ENCODE results near the gene CRHR1. TPM values are rescaled to one million over a fixed set of nuclear protein-coding genes. Genes with fewer than 3 reads are reported as not detected.

CRHR1 gene
- total RNA-seq, 3 donors from 2014 or later (not counting 1 experiment from before 2014, with no cell fraction given): not detected

- 81% methylated on average over 9 of the region's 9 CpGs for WGBS (ENCODE audit: insufficient coverage)
These were observed 62.5 kb downstream of the CRHR1 start for GRCh38 chr17:45846646-45847045.

GRCh38 chr17:45847101-45847500 is 63.0 kb downstream of the CRHR1 start:
- Mint-ChIP-seq H3K36me3 (no peaks in the 10 kb centered on the region), H3K4me1 (no peaks in the 10 kb centered on the region), H3K27me3 (ENCODE audit: low read depth in 2 of 2) (peaks cover 0 to 3% of the 10 kb centered on the region in 2 donors), H3K4me3 (no peak overlapping the region), H3K27ac (no peak overlapping the region), H3K9me3 (no peaks in the 10 kb centered on the region)
- Histone ChIP-seq H3K9me3 (ENCODE audit: control insufficient read depth, insufficient read depth, low read length) (no peaks in the 10 kb centered on the region), H3K4me1 (ENCODE audit: control insufficient read depth, insufficient read depth, low read length) (no peaks in the 10 kb centered on the region), H3K4me3 (ENCODE audit: low read length) (no peak overlapping the region), H3K36me3 (ENCODE audit: control insufficient read depth, insufficient read depth, low read length) (no peaks in the 10 kb centered on the region), H3K27ac (ENCODE audit: low read length) (no peak overlapping the region), H3K27me3 (ENCODE audit: control insufficient read depth, insufficient read depth, low read length) (no peaks in the 10 kb centered on the region)
- 86% methylated on average over 4 of the region's 4 CpGs for WGBS (ENCODE audit: insufficient coverage)
- DNase-seq (no peak), ATAC-seq (no peak)
- intact Hi-C loops (cut with micrococcal nuclease): no loop called here
- no peak for TF ChIP-seq CTCF (IDR thresholded peaks at IDR 0.05)

More at GRCh38 chr17:45846646-45847045, 62.5 kb downstream of the CRHR1 start:
- H3K36me3 ChIP-seq (ENCODE audit: control insufficient read depth, insufficient read depth, low read length): no peaks in the 10 kb centered on the region
- ATAC-seq (no peak), DNase-seq (no peak)
- Mint-ChIP-seq H3K4me3 (no peak overlapping the region), H3K36me3 (no peaks in the 10 kb centered on the region), H3K27ac (no peak overlapping the region), H3K4me1 (no peaks in the 10 kb centered on the region), H3K9me3 (no peaks in the 10 kb centered on the region), H3K27me3 (ENCODE audit: low read depth in 2 of 2) (peaks cover 0 to 3% of the 10 kb centered on the region in 2 donors)
- TF ChIP-seq CTCF (IDR thresholded peaks at IDR 0.05): no peak
- no peak overlapping the region for H3K27ac ChIP-seq (ENCODE audit: low read length)
- intact Hi-C loops (cut with micrococcal nuclease): no loop called here
- H3K4me1 ChIP-seq (ENCODE audit: control insufficient read depth, insufficient read depth, low read length): no peaks in the 10 kb centered on the region
- no peak overlapping the region for H3K4me3 ChIP-seq (ENCODE audit: low read length)
- H3K27me3 ChIP-seq (ENCODE audit: control insufficient read depth, insufficient read depth, low read length): no peaks in the 10 kb centered on the region
- H3K9me3 ChIP-seq (ENCODE audit: control insufficient read depth, insufficient read depth, low read length): no peaks in the 10 kb centered on the region

GRCh38 chr17:45847747-45848146 is 63.6 kb downstream of the CRHR1 start:
- no peak for DNase-seq
- H3K36me3 ChIP-seq (ENCODE audit: control insufficient read depth, insufficient read depth, low read length): no peaks in the 10 kb centered on the region
- no peaks in the 10 kb centered on the region for H3K27me3 ChIP-seq (ENCODE audit: control insufficient read depth, insufficient read depth, low read length)
- H3K4me3 ChIP-seq (ENCODE audit: low read length): no peak overlapping the region
- H3K27ac ChIP-seq (ENCODE audit: low read length): no peak overlapping the region
- no peaks in the 10 kb centered on the region for H3K4me1 ChIP-seq (ENCODE audit: control insufficient read depth, insufficient read depth, low read length)
- TF ChIP-seq CTCF (IDR thresholded peaks at IDR 0.05): no peak
- peaks cover 0 to 6% of the 10 kb centered on the region in 2 donors for H3K27me3 Mint-ChIP-seq (ENCODE audit: low read depth in 2 of 2)
- intact Hi-C loops (cut with micrococcal nuclease): no loop called here
- H3K36me3 Mint-ChIP-seq: no peaks in the 10 kb centered on the region
- H3K4me3 Mint-ChIP-seq: no peak overlapping the region
- H3K9me3 Mint-ChIP-seq: no peaks in the 10 kb centered on the region
- ATAC-seq: no peak
- H3K9me3 ChIP-seq (ENCODE audit: control insufficient read depth, insufficient read depth, low read length): no peaks in the 10 kb centered on the region
- H3K4me1 Mint-ChIP-seq: peaks cover 0 to 4% of the 10 kb centered on the region in 2 donors
- 78% methylated on average over 4 of the region's 5 CpGs for WGBS (ENCODE audit: insufficient coverage)
- no peak overlapping the region for H3K27ac Mint-ChIP-seq

GRCh38 chr17:45848405-45848804 is 64.3 kb downstream of the CRHR1 start:
- 90% methylated on average over 9 of the region's 9 CpGs for whole genome bisulfite sequencing (ENCODE audit: insufficient coverage)
- Mint-ChIP-seq H3K27ac (no peak overlapping the region), H3K27me3 (ENCODE audit: low read depth in 2 of 2) (peaks cover 0 to 7% of the 10 kb centered on the region in 2 donors), H3K9me3 (no peaks in the 10 kb centered on the region), H3K4me1 (peaks cover 0 to 6% of the 10 kb centered on the region in 2 donors), H3K4me3 (no peak overlapping the region), H3K36me3 (no peaks in the 10 kb centered on the region)
- no peak for ATAC-seq
- TF ChIP-seq CTCF (IDR thresholded peaks at IDR 0.05): no peak
- H3K4me1 ChIP-seq (ENCODE audit: control insufficient read depth, insufficient read depth, low read length): no peaks in the 10 kb centered on the region
- DNase-seq: no peak
- intact Hi-C loops (cut with micrococcal nuclease): no loop called here
- H3K4me3 ChIP-seq (ENCODE audit: low read length): no peak overlapping the region
- H3K9me3 ChIP-seq (ENCODE audit: control insufficient read depth, insufficient read depth, low read length): no peaks in the 10 kb centered on the region
- H3K27me3 ChIP-seq (ENCODE audit: control insufficient read depth, insufficient read depth, low read length): no peaks in the 10 kb centered on the region
- no peaks in the 10 kb centered on the region for H3K36me3 ChIP-seq (ENCODE audit: control insufficient read depth, insufficient read depth, low read length)
- no peak overlapping the region for H3K27ac ChIP-seq (ENCODE audit: low read length)
